ENCODE results near the gene CXCL3. TPM values are rescaled to one million over a fixed set of nuclear protein-coding genes. Genes with fewer than 3 reads are reported as not detected.

Gene CXCL3
- total and polyA plus RNA-seq, 5 donors = 0.50 to 2.5 (median 0.88) TPM

- Histone ChIP-seq H3K4me3 (ENCODE audit: low read length) (no peak overlapping the region), H3K4me1 (ENCODE audit: control insufficient read depth, insufficient read depth, low read length) (no peaks in the 10 kb centered on the region), H3K27ac (ENCODE audit: low read length) (no peak overlapping the region), H3K9me3 (ENCODE audit: control insufficient read depth, low read length) (no peaks in the 10 kb centered on the region), H3K27me3 (ENCODE audit: control insufficient read depth, insufficient read depth) (no peaks in the 10 kb centered on the region)
- intact Hi-C loops (cut with DNase I) = no loop called here
- DNase-seq (no peak), ATAC-seq (no peak)
- 76% methylated on average over 5 of the region's 5 CpGs for WGBS
These were observed 48.6 kb downstream of the CXCL3 start for GRCh38 chr4:73989928-73990327.

DNA sequence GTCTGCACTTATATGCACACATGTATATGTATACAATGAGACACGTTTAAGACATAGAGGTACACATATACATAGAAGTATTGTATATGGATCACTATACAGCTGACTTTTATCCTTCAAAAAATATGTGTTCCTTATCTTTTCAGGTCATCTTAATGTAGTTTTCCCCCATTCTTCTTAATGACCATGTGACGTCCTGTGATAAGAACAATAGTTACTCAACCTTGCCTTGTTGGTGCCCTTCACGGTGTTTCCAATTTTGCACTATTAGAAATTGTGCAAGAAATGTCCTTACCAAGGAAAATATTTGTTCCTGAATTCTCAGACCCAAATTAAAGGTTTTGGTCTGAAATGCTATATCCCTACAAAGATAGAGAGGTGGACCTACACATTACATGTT, 49.5 kb downstream of the CXCL3 start:
- intact Hi-C loops (cut with DNase I) = no loop called here
- no peak overlapping the region for H3K27ac ChIP-seq (ENCODE audit: low read length)
- H3K9me3 ChIP-seq (ENCODE audit: control insufficient read depth, low read length) = no peaks in the 10 kb centered on the region
- DNase-seq = no peak
- 67% methylated on average over 3 of the region's 3 CpGs for WGBS
- H3K4me1 ChIP-seq (ENCODE audit: control insufficient read depth, insufficient read depth, low read length) = no peaks in the 10 kb centered on the region
- no peaks in the 10 kb centered on the region for H3K27me3 ChIP-seq (ENCODE audit: control insufficient read depth, insufficient read depth)
- H3K4me3 ChIP-seq (ENCODE audit: low read length) = no peak overlapping the region
- no peak for ATAC-seq

GRCh38 chr4:73988061-73988460, 50.4 kb downstream of the CXCL3 start, which contains the start of gene PPBP:
Gene PPBP, minus strand, starts transcription at chr4:73988190. Its CDS starts 87 bp downstream, at chr4:73988103.
- H3K27me3 ChIP-seq (ENCODE audit: control insufficient read depth, insufficient read depth) = no peaks in the 10 kb centered on the region
- 76% methylated on average over 2 of the region's 2 CpGs for WGBS
- no peak within 1 kb of the TSS for H3K27ac ChIP-seq (ENCODE audit: low read length)
- DNase-seq (no peak), ATAC-seq (no peak)
- H3K9me3 ChIP-seq (ENCODE audit: control insufficient read depth, low read length) = no peaks in the 10 kb centered on the region
- no peak within 1 kb of the TSS for H3K4me3 ChIP-seq (ENCODE audit: low read length)
- H3K4me1 ChIP-seq (ENCODE audit: control insufficient read depth, insufficient read depth, low read length) = no peaks in the 10 kb centered on the region
- intact Hi-C loops (cut with DNase I) = no loop called here

Other genes with a start within 250 kb of the CXCL3 start
- gene CXCL6, start 202.0 kb downstream of the CXCL3 start, total RNA-seq = under 1 TPM in 3 of 4 donors, not detected in 1; 0.29 to 0.92 (median 0.46) TPM
- gene CXCL6, start 202.0 kb downstream of the CXCL3 start, polyA plus RNA-seq = 0.20 TPM
- not detected for gene PF4V1, start 185.4 kb downstream of the CXCL3 start, total RNA-seq
- gene PF4V1, start 185.4 kb downstream of the CXCL3 start, polyA plus RNA-seq = not detected
- 1 to 10 TPM; 2.4 to 7.4 (median 3.4) TPM for gene CXCL1, start 169.3 kb downstream of the CXCL3 start, total RNA-seq
- gene CXCL1, start 169.3 kb downstream of the CXCL3 start, polyA plus RNA-seq = 4.4 TPM
- gene PF4, start 56.7 kb downstream of the CXCL3 start, total RNA-seq = not detected
- 0.18 TPM for gene PF4, start 56.7 kb downstream of the CXCL3 start, polyA plus RNA-seq
- gene PPBP, start 50.5 kb downstream of the CXCL3 start, total RNA-seq = under 1 TPM in 2 of 4 donors, not detected in 2; 0.34 to 0.48 TPM
- gene PPBP, start 50.5 kb downstream of the CXCL3 start, polyA plus RNA-seq = not detected
- gene CXCL5, start 40.0 kb downstream of the CXCL3 start, total RNA-seq = not detected
- gene CXCL5, start 40.0 kb downstream of the CXCL3 start, polyA plus RNA-seq = 0.25 TPM
- gene CXCL2, start 60.5 kb upstream of the CXCL3 start, total RNA-seq = 10 to 100 TPM in 2 of 4 donors, 1 to 10 TPM in 2; 6.2 to 19.1 (median 13.0) TPM
- gene CXCL2, start 60.5 kb upstream of the CXCL3 start, polyA plus RNA-seq = 27.2 TPM
- gene MTHFD2L, start 119.4 kb upstream of the CXCL3 start, total RNA-seq = 10 to 100 TPM; 10.6 to 14.2 (median 11.9) TPM
- gene MTHFD2L, start 119.4 kb upstream of the CXCL3 start, polyA plus RNA-seq = 8.7 TPM

Measured in right cardiac atrium (tissue), 5 donors.